Activated CD4-positive, alpha-beta T cell treated with anti-CD3 and anti-CD28 coated beads, Interleukin-2, Interleukin-6, amounts not matched to agents 100 ng/mL and 50 ng/mL, durations not matched to agents 16 hours and 8 hours (primary cell): Measurements from ENCODE around the gene CABLES1.

Source experiments
- DNase-seq: peaks from one replicate; pipeline ENCODE4 v3.0.0-alpha.2; 2020

CABLES1 gene

DNA sequence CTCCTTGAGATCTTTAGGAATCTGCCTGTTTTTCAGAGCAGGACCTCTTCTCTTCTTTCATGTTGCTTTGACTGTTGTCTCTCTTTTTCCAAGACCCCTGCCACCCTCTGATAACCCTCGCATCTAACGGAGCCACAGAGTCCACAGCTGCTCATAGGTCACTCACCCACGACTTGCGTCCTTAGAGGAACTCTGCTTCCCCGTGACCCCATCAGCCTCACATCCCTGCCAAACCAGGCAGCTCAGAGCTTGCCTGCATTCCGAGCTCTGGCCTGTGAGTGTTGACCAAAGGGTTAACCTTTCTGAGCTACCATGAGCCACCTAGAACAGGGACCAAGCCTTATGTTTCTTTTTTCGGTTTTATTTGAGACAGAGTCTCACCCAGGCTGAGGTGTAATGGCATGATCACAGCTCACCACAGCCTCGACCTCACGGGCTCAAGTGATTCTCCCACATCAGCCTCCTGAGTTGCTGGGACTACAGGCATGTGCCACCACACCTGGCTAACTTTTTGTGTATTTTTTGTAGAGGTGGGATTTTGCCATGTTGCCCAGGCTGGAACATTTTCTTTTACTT, 36.4 kb downstream of the CABLES1 start:
- no peak for DNase-seq

GRCh38 chr18:23172591-23173380, 37.5 kb downstream of the CABLES1 start:
- no peak for DNase-seq

- DNase-seq: no peak
Observed at GRCh38 chr18:23173912-23174311, 38.6 kb downstream of the CABLES1 start.

- DNase-seq: no peak
Observed at GRCh38 chr18:23176701-23177432, 41.6 kb downstream of the CABLES1 start.

- no peak for DNase-seq
Observed at GRCh38 chr18:23177433-23178072, 42.3 kb downstream of the CABLES1 start.

GRCh38 chr18:23178201-23178600, 42.9 kb downstream of the CABLES1 start:
- DNase-seq: no peak

DNA sequence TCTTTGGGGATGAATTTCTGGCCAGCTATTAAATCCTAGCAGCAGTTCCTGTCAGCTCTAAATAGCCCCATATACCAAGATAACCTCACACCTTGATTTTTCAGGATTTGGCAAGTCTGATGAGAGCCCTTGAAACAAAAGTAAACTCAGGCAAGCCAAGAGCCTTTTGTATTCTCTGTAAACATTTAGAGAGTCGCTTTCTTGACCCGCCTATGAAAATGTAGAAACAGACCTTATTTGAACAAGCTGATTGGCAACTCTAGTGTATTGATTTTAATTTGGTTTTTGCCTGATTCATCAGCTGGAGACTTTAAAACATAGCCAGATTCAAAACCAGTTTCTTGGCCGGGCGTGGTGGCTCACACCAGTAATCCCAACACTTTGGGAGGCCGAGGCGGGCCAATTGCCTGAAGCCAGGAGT, 43.4 kb downstream of the CABLES1 start:
- no peak for DNase-seq

- no peak for DNase-seq
Observed at GRCh38 chr18:23179416-23179815, 44.1 kb downstream of the CABLES1 start.

- no peak for DNase-seq
Observed at GRCh38 chr18:23181547-23181946, 46.3 kb downstream of the CABLES1 start.

- DNase-seq: no peak
Observed at GRCh38 chr18:23182606-23183005, 47.3 kb downstream of the CABLES1 start.

DNA sequence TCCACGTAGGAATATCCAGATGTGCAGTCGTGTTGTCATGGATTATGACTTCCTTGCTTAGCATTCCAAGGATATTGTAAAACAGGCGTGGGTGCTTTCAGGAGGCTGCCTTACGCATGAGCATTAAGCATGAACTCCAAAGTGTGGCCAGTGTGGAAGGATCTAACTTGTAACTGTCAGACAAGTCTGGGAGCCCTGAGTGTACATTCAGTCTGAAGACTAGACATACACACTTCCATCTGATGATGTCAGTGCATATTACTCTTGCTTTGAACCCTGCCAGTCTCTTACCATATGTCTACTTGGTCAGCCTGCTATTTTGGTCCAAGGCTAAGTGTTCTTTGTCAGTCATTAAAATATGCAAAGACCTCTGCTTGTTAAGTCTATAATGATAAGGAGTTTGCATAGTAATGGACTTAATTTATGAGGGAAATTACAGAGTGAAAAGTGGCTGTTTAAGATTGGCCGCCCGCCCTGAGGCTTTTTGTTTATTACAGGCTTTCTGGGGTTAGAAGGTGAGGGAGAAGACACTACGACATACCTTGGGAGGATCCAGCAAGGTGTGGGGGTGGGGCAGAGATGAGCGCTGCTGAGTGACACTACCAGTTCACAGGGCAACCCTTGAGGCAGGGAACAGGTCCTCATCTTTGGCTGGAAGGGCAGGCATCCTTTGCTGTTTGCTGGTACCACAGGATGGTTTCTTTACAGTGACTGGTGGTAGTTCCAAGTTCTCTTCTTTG, 48.3 kb downstream of the CABLES1 start:
- DNase-seq: no peak

DNA sequence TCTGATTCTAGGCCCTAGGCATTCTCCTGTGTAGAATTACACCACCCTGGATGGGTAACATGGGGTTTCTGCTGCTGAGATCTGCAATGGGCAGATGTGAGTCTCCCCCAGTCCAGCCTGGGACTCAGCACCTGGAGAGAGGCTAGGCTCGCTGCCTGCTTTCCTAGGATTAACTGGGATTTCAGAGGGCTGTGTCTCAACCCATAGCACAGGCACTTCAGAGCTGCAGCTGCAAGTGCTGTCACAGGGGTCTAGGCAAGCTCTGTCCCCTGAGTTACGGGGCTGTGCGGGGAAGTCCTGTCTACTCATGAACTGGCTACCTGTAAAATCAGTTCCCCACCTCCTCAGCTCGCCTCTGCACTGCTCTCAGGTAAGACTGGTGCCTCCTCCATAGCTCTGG, 51.5 kb downstream of the CABLES1 start:
- DNase-seq: no peak

GRCh38 chr18:23188068-23188760, 52.9 kb downstream of the CABLES1 start:
- no peak for DNase-seq

GRCh38 chr18:23189099-23189498, 53.8 kb downstream of the CABLES1 start:
- no peak for DNase-seq

DNA sequence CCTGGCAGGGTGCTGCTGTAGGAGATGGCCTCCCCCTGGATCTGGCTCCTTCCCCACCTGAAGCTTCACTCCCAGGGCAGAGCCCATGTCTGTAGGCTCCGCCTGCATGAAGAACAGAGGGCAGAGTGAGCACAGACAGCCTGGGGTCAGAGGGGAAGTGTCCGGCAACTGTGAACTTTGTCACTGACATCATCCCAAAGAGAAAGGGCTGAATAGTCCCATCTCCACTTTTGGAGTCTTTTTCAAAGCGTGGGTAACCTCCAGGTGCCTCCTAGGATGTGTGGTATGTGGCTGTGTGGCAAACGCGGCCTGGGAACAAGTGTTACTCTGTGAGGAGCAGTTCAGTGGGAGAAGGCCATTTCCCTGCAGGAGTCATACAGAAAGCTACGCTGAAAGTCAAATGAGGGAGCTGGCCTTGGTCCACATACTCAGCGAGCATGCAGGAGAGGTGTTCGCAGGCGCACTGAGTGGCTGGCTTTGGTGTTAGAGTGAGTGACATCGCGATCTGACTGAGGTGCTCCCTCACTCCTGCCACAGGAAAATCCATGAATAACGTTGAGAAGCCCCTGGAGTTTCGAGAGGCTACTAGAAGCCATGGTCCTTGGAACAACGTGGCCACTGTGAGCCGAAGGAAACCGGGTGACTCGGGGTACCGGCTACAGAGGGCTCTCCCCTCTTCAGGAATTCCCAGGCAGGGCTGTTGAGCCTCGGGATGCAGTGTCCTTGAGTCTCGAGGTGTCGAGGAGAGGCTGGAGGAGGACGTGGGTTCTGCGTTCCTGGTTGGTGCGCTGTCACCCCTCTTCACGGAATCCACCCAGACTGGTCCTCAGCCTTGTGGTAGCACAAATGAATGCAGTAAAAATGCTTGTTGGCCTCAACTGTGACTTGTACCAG, 54.7 kb downstream of the CABLES1 start:
- no peak for DNase-seq

DNA sequence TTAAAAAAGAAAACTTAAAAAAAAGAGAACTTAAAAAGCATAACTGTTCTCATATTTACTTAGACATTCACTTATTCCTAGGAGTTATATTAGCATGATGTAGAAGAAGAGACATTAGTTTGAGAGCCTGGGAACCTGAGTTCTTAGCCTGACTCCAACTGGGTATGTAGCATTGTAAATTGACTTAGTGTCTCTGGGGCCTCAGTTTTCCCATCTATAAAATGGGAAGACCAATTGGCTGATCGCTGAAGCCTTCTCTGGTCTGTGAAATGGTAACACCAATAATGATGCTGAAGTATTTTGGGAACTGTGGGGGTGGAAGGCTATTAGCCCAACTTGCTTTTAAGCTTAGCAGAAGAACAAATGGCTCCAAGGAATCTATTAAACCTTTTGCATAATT, 55.9 kb downstream of the CABLES1 start:
- no peak for DNase-seq

GRCh38 chr18:23193742-23194141, 58.5 kb downstream of the CABLES1 start:
- no peak for DNase-seq

DNA sequence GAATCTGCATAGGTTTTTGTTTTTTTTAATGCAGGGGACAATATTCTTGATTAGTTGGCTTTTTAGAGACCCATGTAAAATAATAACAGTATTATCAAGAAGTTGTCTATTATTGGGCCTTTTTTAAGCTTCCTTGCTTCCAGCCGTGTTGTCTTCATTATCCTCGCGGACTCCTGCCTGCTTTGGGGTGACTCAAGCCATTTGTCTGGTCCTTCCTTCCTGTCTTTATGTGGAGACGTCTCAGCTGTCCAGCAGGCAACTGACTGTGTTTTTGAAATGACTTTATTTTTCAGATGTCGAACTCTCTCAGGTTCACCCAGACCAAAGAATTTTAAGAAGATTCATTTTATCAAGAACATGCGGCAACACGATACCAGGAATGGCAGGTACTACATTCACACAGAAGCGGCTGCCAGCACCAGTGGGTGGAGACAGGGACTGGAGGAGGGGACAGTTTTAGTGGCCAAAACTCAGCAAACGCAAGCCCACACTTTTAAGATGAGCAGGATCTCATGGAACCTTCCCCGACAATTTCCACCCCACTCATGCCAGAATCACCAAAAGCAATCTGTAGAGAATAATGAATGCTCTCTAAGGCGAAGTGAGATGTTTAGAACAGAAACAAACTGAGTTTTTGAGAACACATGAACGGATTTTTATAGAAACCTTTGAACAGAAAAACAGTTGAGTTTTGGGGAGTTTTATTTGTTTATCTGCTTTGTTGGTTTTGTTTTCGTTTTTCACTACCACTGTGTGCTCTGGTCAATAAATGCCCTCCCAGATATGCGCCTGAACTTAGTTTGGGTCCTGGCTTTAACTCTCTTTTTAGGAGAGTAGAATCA, 59.1 kb downstream of the CABLES1 start:
- DNase-seq: no peak

DNA sequence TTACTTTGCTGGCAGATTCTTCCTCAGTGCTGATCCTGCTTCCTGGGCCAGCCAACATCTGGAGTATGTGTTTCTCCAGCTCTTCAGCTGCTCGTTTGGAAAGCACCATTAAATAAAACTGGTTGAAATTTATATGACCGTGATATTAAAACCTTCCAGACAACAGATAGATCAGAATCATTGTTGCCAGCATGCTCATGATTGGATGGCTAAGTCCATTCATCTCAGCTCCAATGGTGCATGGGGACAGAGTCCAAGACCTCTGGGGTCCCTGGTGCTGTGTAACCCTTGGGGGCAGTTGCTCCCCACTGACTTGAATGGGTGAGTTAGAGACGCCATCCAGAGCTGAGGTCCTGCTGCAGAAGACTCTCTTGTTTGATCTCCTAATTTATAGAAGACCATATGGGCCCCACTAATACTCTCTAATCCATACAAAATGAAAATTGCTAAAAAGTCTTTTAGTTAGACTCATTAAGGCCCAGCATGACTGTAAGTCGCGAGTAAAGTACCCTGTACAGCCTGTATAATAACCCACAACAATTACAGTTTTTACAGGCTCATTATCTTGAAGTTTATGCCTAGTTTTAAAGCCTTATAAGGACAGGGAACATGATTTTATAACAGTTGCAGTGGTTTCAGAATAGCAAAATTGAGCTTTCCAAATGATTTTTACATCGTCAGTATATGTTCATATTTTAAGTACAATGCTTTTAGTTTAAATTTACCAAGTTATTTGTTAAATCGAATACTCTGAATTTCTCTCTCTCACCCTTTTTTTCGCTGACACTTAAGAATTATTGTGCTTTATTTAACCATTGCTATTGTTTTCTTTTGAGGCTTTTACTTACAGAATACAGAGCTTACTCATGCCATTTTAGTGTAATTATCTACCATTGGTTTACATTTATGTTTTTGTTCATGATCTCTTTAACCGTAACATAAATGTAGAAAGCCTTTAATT, 60.0 kb downstream of the CABLES1 start:
- DNase-seq: no peak
